Aorta (tissue), 5 donors: ENCODE results near the gene COG7. TPM values are rescaled to one million over a fixed set of nuclear protein-coding genes. Genes with fewer than 3 reads are reported as not detected.
"Not testable (repeated sequence)": the region's sequence is repeated elsewhere in the genome, so short reads cannot be mapped to it uniquely, and the experiment has no call there.

Experiments
- ATAC-seq: fragments of 200-7000 bp; cut with Tn5 transposase; one replicate; pipeline ENCODE4 v1.9.1; 2022; ENCODE audit warnings: moderate library complexity; ENCODE audit not compliant: low FRiP score
- DNase-seq, 2 donors: peaks; one replicate each; pipeline ENCODE4 v3.0.0-alpha.2; 2020
- H3K27ac ChIP-seq, 2 donors: one replicate each; pipeline ENCODE4 v1.5.1; 2013; ENCODE audit warnings: low read length in 2 of 2, mild to moderate bottlenecking in 2 of 2, moderate library complexity in 2 of 2, control low read depth in 1 of 2, inconsistent platforms in 1 of 2, low read depth in 1 of 2
- H3K27me3 ChIP-seq, 2 donors: one replicate each; pipeline ENCODE4 v1.6.1; 2013; ENCODE audit warnings: control low read depth in 1 of 2, low read length in 1 of 2, mild to moderate bottlenecking in 1 of 2, moderate library complexity in 1 of 2; ENCODE audit not compliant: insufficient read depth in 2 of 2, control insufficient read depth in 1 of 2
- H3K36me3 ChIP-seq, 2 donors: one replicate each; pipeline ENCODE4 v1.6.1; 2013; ENCODE audit warnings: control low read depth in 1 of 2, low read length in 1 of 2, mild to moderate bottlenecking in 1 of 2; ENCODE audit not compliant: insufficient read depth in 2 of 2, control insufficient read depth in 1 of 2
- H3K4me1 ChIP-seq, 2 donors: one replicate each; pipeline ENCODE4 v1.6.1; 2013; ENCODE audit warnings: low read length in 2 of 2, control low read depth in 1 of 2, mild to moderate bottlenecking in 1 of 2, moderate library complexity in 1 of 2; ENCODE audit not compliant: insufficient read depth in 2 of 2, control insufficient read depth in 1 of 2
- H3K4me3 ChIP-seq, 2 donors: one replicate each; pipeline ENCODE4 v1.5.1; 2013; ENCODE audit warnings: low read length in 2 of 2, control low read depth in 1 of 2, mild to moderate bottlenecking in 1 of 2
- H3K9me3 ChIP-seq: one replicate; pipeline ENCODE4 v1.6.1; 2013; ENCODE audit warnings: mild to moderate bottlenecking, low read length; ENCODE audit not compliant: control insufficient read depth
- WGBS, 2 donors: extraction: QIAGEN DNeasy Blood & Tissue Kit; methylation state at CpG; one replicate each; pipeline ENCODE4 v1.1.7; 2013; 5-methylcytosine and 5-hydroxymethylcytosine counted together
- intact Hi-C, 2 donors: fragments of 100-400 bp; cut with DNase I; formaldehyde crosslinking; loops; one replicate each; pipeline versions ENCODE4 v1.14.2 to v1.15.0; 2022
- polyA plus RNA-seq, 2 donors: library from polyadenylated mRNA; stranded (reverse); fragments of 200-250 nt; gene quantifications; one replicate each; pipeline ENCODE4 v1.2.3, GENCODE V29; 2013
- total RNA-seq, 2 donors: library from RNA; stranded (reverse); fragmentation: NEBNext Ultra II Directional; extraction: Animal tissue kit (Norgen Biotek cat#: 25700); gene quantifications; one replicate each; pipeline ENCODE4 v1.2.1, GENCODE V29; 2021
- donor health status: healthy with polysubstance abuse.
- donor health status: Bipolar disorder and iron deficiency.
- donor health status: DM: no; HTN: no; CAD: no.
- donor health status: DM: no; HTN: no; CAD: no.
- donor health status: DM: yes; HTN: yes; CAD: no.

COG7 gene
- total and polyA plus RNA-seq, 4 donors = 12.5 to 50.2 (median 22.8) TPM

DNA sequence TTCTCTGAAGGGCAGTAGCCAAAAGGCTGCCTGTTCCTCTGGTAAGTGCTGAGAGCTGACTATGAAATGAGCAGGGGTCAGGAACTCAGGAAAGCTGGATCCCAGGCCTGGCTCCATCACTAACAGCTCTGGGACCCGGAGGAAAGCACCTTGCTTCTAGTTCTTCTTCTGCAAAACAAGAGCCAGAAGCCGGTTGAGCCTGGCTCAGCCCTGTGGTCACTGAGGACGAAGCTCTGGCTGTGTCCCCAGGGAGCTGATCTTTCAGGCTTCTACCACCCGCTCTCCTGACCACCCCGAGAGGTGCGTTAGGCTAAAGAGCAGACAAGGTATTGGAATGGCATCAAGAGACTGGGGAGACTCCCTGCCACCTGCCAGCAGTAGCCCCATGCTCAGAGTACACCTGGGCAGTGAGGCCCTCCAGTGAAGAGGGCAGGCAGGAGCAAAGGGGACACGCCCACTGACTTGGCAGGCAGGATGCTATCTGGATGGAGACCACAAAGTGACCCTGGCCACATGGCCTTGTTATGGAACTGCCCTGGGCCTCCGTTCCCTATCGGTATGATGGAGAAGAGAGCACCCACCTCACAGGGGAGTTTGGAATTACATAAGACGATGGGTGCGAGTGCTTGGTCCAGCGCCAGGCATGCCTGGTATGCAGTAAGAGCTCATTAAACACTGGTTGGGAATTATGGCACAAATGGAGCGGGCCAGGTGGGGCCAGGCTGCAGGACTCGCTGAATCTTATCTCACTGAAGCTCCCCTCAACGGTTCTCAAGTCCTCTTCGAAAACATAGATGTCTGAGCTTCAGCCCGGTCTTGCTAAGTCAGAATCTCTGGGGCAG lies 61.4 kb downstream of the COG7 start:
- no peaks in the 10 kb centered on the region for H3K4me1 ChIP-seq
- no peaks in the 10 kb centered on the region for H3K27me3 ChIP-seq
- H3K27ac ChIP-seq = no peak overlapping the region
- no peaks in the 10 kb centered on the region for H3K9me3 ChIP-seq
- intact Hi-C loops = no loop called here
- H3K4me3 ChIP-seq = no peak overlapping the region
- H3K36me3 ChIP-seq = peaks cover 0 to 18% of the 10 kb centered on the region in 2 donors
- peak in 1 of 2 donors; percentile 58 for DNase-seq
- no peak for ATAC-seq
- 88 to 90% methylated on average over 17 of the region's 17 CpGs for WGBS, 2 donors

DNA sequence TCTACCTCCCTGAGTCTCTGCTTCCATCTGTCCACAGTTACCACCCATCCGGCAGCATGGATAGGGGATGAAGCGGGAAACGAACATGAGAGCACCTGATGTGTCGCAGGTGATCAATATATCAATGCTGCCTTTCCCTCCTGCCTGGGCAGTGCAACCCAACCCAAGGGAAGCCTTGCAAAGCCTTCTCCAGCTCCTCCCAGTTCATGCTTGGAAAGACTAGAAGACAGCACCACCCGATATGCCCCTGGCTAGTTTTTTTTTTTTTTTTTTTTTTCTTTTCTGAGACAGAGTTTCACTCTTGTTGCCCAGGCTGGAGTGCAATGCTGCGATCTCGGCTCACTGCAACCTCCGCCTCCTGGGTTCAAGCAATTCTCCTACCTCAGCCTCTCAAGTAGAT lies 63.1 kb downstream of the COG7 start:
- 96 to 98% methylated on average over 8 of the region's 8 CpGs for WGBS, 2 donors
- H3K9me3 ChIP-seq, H3K4me1 ChIP-seq, H3K27me3 ChIP-seq, intact Hi-C loops, H3K27ac ChIP-seq, H3K4me3 ChIP-seq, ATAC-seq: not testable (repeated sequence)
- DNase-seq = peak in 1 of 2 donors; percentile 26
- peaks cover 0 to 18% of the 10 kb centered on the region in 2 donors for H3K36me3 ChIP-seq

- Histone ChIP-seq H3K4me3 (no peak overlapping the region), H3K4me1 (no peaks in the 10 kb centered on the region), H3K36me3 (peaks cover 0 to 18% of the 10 kb centered on the region in 2 donors), H3K27ac (no peak overlapping the region), H3K9me3 (no peaks in the 10 kb centered on the region), H3K27me3 (no peaks in the 10 kb centered on the region)
- DNase-seq (peak in 1 of 2 donors; percentile 8), ATAC-seq (no peak)
- 88 to 94% methylated on average over 5 of the region's 5 CpGs for WGBS, 2 donors
- intact Hi-C loops = no loop called here
Observed at GRCh38 chr16:23389201-23389600, 63.8 kb downstream of the COG7 start.

- Histone ChIP-seq H3K27me3 (no peaks in the 10 kb centered on the region), H3K4me3 (no peak overlapping the region), H3K4me1 (no peaks in the 10 kb centered on the region), H3K36me3 (peaks cover 0 to 18% of the 10 kb centered on the region in 2 donors), H3K27ac (no peak overlapping the region), H3K9me3 (no peaks in the 10 kb centered on the region)
- no peak for ATAC-seq
- intact Hi-C loops = no loop called here
- peak in 1 of 2 donors; percentile 47 for DNase-seq
- WGBS, 2 donors = 89 to 90% methylated on average over 15 of the region's 15 CpGs
Observed at GRCh38 chr16:23388786-23389185, 64.2 kb downstream of the COG7 start.

DNA sequence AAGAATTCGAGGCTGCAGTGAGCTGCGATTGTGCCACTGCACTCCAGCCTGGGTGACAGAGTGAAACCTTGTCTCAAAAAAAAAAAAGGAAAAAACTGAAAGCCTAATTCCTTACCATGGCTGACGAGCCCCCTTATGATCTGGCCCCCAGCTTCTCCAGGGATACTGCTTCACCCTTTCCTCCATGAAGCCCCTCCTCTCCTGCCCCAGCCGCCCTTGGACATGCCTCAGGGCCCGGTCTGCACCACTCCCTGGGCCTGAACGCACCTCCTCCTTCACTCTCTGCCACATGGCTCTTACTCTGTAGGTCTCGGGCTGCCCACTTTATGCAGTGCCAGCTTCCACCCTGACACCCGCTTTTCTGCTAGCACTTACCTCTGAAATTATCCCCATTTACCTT lies 65.3 kb downstream of the COG7 start:
- Histone ChIP-seq H3K36me3 (peaks cover 0 to 18% of the 10 kb centered on the region in 2 donors), H3K9me3 (no peaks in the 10 kb centered on the region), H3K4me3 (no peak overlapping the region), H3K27me3 (no peaks in the 10 kb centered on the region), H3K27ac (no peak overlapping the region), H3K4me1 (no peaks in the 10 kb centered on the region)
- intact Hi-C loops = no loop called here
- WGBS, 2 donors = 86% methylated on average over 8 of the region's 8 CpGs
- ATAC-seq (no peak), DNase-seq (peak in 1 of 2 donors; percentile 39)

- Histone ChIP-seq H3K27ac (no peak overlapping the region), H3K4me3 (no peak overlapping the region), H3K36me3 (peaks cover 0 to 3% of the 10 kb centered on the region in 2 donors), H3K4me1 (no peaks in the 10 kb centered on the region), H3K27me3 (no peaks in the 10 kb centered on the region), H3K9me3 (no peaks in the 10 kb centered on the region)
- DNase-seq = no peak
- no peak for ATAC-seq
- 87 to 88% methylated on average over 15 of the region's 15 CpGs for WGBS, 2 donors
- intact Hi-C loops = no loop called here
Observed at GRCh38 chr16:23385441-23385840, 67.5 kb downstream of the COG7 start.

DNA sequence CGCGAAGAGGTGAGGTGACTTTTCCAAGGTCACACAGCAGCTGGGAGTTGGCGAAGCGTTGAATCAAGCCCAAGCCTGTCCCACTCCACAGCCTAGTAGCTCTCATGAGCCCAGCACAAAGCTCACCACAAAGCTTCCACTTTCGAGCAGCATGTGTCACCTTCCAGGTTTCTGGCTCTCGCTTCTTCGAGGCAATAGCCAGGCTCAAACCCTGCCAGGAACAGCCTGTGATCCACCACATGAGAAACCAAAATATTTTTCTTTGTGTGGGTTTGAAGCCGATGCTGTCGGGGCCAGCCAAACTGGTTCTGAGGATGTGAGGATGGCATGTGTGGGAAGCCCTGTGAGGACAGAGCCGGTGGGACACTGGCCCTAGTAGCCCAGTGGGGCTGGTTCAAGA lies 68.1 kb downstream of the COG7 start:
- Histone ChIP-seq H3K27me3 (no peaks in the 10 kb centered on the region), H3K4me1 (no peaks in the 10 kb centered on the region), H3K4me3 (no peak overlapping the region), H3K27ac (no peak overlapping the region), H3K36me3 (peaks cover 0 to 3% of the 10 kb centered on the region in 2 donors), H3K9me3 (no peaks in the 10 kb centered on the region)
- ATAC-seq (no peak), DNase-seq (no peak)
- intact Hi-C loops = no loop called here
- WGBS, 2 donors = 54 to 60% methylated on average over 10 of the region's 10 CpGs

- Histone ChIP-seq H3K27ac (no peak overlapping the region), H3K27me3 (no peaks in the 10 kb centered on the region), H3K4me1 (no peaks in the 10 kb centered on the region), H3K4me3 (no peak overlapping the region), H3K9me3 (no peaks in the 10 kb centered on the region), H3K36me3 (peaks cover 0 to 3% of the 10 kb centered on the region in 2 donors)
- 90 to 91% methylated on average over 3 of the region's 3 CpGs for WGBS, 2 donors
- DNase-seq (no peak), ATAC-seq (no peak)
- intact Hi-C loops = no loop called here
Observed at GRCh38 chr16:23383881-23384280, 69.1 kb downstream of the COG7 start.

DNA sequence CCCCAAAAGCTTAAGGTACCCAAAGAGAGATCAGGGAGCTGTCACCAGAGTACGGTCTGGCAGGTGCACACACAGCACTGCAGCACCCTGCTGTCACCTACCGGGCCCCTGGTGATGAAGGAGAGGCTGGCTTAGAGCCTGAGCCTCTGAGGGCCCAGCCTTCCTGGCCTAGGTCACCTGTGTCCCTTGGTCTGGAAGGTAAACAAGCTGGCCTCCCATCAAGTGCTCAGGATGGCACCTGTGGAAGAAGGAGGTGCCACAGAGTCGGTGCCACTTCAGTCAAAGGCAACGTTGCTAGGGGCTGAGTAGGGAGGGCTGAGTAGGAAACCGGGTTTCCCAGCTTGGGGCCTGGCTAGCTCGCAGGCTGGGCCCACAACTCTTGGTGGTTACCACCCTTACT lies 70.7 kb downstream of the COG7 start:
- DNase-seq = no peak
- Histone ChIP-seq H3K27me3 (no peaks in the 10 kb centered on the region), H3K4me1 (no peaks in the 10 kb centered on the region), H3K36me3 (no peaks in the 10 kb centered on the region), H3K27ac (no peak overlapping the region), H3K9me3 (no peaks in the 10 kb centered on the region), H3K4me3 (no peak overlapping the region)
- intact Hi-C loops = no loop called here
- WGBS, 2 donors = 86 to 88% methylated on average over 6 of the region's 6 CpGs
- no peak for ATAC-seq
